Colonic mucosa (tissue), 4 donors: ENCODE data around the gene FBP2. TPM values are rescaled to one million over a fixed set of nuclear protein-coding genes. Genes with fewer than 3 reads are reported as not detected.

Experiments
- DNase-seq: peaks from one replicate; pipeline ENCODE4 v3.0.0-alpha.2; 2020
- H3K27ac ChIP-seq: fragments of 200-600 bp; one replicate; pipeline ENCODE4 v1.8.0; 2021
- H3K27me3 ChIP-seq: fragments of 200-600 bp; one replicate; pipeline ENCODE4 v1.8.0; 2021
- H3K36me3 ChIP-seq: fragments of 200-600 bp; one replicate; pipeline ENCODE4 v1.8.0; 2021
- H3K4me1 ChIP-seq: fragments of 200-600 bp; one replicate; pipeline ENCODE4 v1.8.0; 2021; ENCODE audit warnings: mild to moderate bottlenecking
- H3K4me3 ChIP-seq: fragments of 200-600 bp; one replicate; pipeline ENCODE4 v1.8.0; 2021
- H3K9ac ChIP-seq, 2 donors: one replicate each; pipeline ENCODE4 v1.7.0; 2013; ENCODE audit warnings: control low read depth in 2 of 2, low read depth in 2 of 2, low read length in 2 of 2
- H3K9me3 ChIP-seq: fragments of 200-600 bp; one replicate; pipeline ENCODE4 v1.8.0; 2021
- CTCF ChIP-seq: fragments of 200-600 bp; IDR thresholded peaks from one replicate; pipeline ENCODE4 v1.8.0; 2022; ENCODE audit warnings: antibody characterized with exemption, mild to moderate bottlenecking
- intact Hi-C: fragments of 100-400 bp; cut with DNase I; formaldehyde crosslinking; loops from one replicate; pipeline ENCODE4 v1.14.1; 2022
- total RNA-seq, 2 donors: library from RNA; stranded (reverse); fragmentation: NEBNext Ultra II Directional in 1 of 2; extraction: Animal tissue kit (Norgen Biotek cat#: 25700) in 1 of 2; gene quantifications; one replicate each; pipeline ENCODE4 v1.2.1, GENCODE V29; 2021
- donor health status: healthy.
- donor health status: DM: no; HTN: no; CAD: no.
- donor health status: DM: no; HTN: no; CAD: no.

The FBP2 gene
- total RNA-seq, 2 donors from 2014 or later: not detected

GRCh38 chr9:94563548-94563947 lies 30.1 kb downstream of the FBP2 start:
- Histone ChIP-seq H3K9me3 (no peaks in the 10 kb centered on the region), H3K9ac (no peak overlapping the region), H3K27me3 (no peaks in the 10 kb centered on the region), H3K4me1 (no peaks in the 10 kb centered on the region), H3K27ac (no peak overlapping the region), H3K4me3 (no peak overlapping the region), H3K36me3 (no peaks in the 10 kb centered on the region)
- DNase-seq: no peak
- no peak for TF ChIP-seq CTCF
- intact Hi-C loops: no loop called here

- no peak overlapping the region for H3K9ac ChIP-seq
- no peaks in the 10 kb centered on the region for H3K36me3 ChIP-seq
- no peak overlapping the region for H3K4me3 ChIP-seq
- TF ChIP-seq CTCF: no peak
- H3K27me3 ChIP-seq: no peaks in the 10 kb centered on the region
- intact Hi-C loops: no loop called here
- no peak for DNase-seq
- H3K27ac ChIP-seq: no peak overlapping the region
- no peaks in the 10 kb centered on the region for H3K4me1 ChIP-seq
- no peaks in the 10 kb centered on the region for H3K9me3 ChIP-seq
Observed at GRCh38 chr9:94560237-94560636, 33.4 kb downstream of the FBP2 start.

- Histone ChIP-seq H3K4me3 (no peak overlapping the region), H3K9me3 (no peaks in the 10 kb centered on the region), H3K27me3 (no peaks in the 10 kb centered on the region), H3K9ac (no peak overlapping the region), H3K27ac (no peak overlapping the region), H3K4me1 (no peaks in the 10 kb centered on the region), H3K36me3 (no peaks in the 10 kb centered on the region)
- DNase-seq: no peak
- TF ChIP-seq CTCF: no peak
- intact Hi-C loops: loop anchor here (5.0 kb wide), 1 partner anchor 65 kb away; no protein-coding TSS in a partner anchor
Observed at GRCh38 chr9:94557376-94557775, 36.2 kb downstream of the FBP2 start.

GRCh38 chr9:94554439-94555331 lies 38.9 kb downstream of the FBP2 start, which contains the start of gene PCAT7:
Gene PCAT7, plus strand, starts transcription at chr9:94555083.
- DNase-seq: peak; percentile 85
- Histone ChIP-seq H3K36me3 (no peaks in the 10 kb centered on the region), H3K9me3 (no peaks in the 10 kb centered on the region), H3K4me1 (no peaks in the 10 kb centered on the region), H3K4me3 (peak within 1 kb of the TSS; percentile 44), H3K9ac (peak within 1 kb of the TSS; percentile 32 to 87), H3K27me3 (no peaks in the 10 kb centered on the region), H3K27ac (peak within 1 kb of the TSS; percentile 85)
- peak; percentile 42 for TF ChIP-seq CTCF
- intact Hi-C loops: loop anchor here (5.0 kb wide), 2 partner anchors 48 to 68 kb away; no protein-coding TSS in a partner anchor

- Histone ChIP-seq H3K27ac (peak overlapping the region; percentile 85), H3K9ac (peak overlapping the region in 1 of 2 donors; percentile 87), H3K27me3 (no peaks in the 10 kb centered on the region), H3K9me3 (no peaks in the 10 kb centered on the region), H3K36me3 (no peaks in the 10 kb centered on the region), H3K4me1 (no peaks in the 10 kb centered on the region), H3K4me3 (peak overlapping the region; percentile 44)
- no peak for TF ChIP-seq CTCF
- peak; percentile 72 for DNase-seq
- intact Hi-C loops: loop anchor here (5.0 kb wide), 1 partner anchor 48 kb away; no protein-coding TSS in a partner anchor
Observed at GRCh38 chr9:94554078-94554438, 39.6 kb downstream of the FBP2 start.
